Mesodermal cell (in vitro differentiated cells): ENCODE measurements around the gene CHST11.

Source experiments
- H3K27ac ChIP-seq: 2 replicates; pipeline ENCODE4 v1.7.0; 2013; ENCODE audit warnings: mild to moderate bottlenecking, low read depth, low read length, moderate library complexity; ENCODE audit not compliant: severe bottlenecking
- H3K36me3 ChIP-seq: 2 replicates; pipeline ENCODE4 v1.7.1; 2013; ENCODE audit warnings: mild to moderate bottlenecking, low read length, moderate library complexity; ENCODE audit not compliant: control insufficient read depth, insufficient read depth
- H3K4me1 ChIP-seq: one replicate; pipeline ENCODE4 v1.7.1; 2013; ENCODE audit warnings: mild to moderate bottlenecking, low read length; ENCODE audit not compliant: insufficient read depth, control insufficient read depth, poor library complexity, severe bottlenecking
- H3K4me3 ChIP-seq: 2 replicates; pipeline ENCODE4 v1.7.0; 2013; ENCODE audit warnings: low read length, control low read depth, mild to moderate bottlenecking; ENCODE audit not compliant: insufficient read depth, poor library complexity, severe bottlenecking; ENCODE audit errors: extremely low read depth
- H3K9me3 ChIP-seq: 2 replicates; pipeline ENCODE4 v1.7.1; 2013; ENCODE audit warnings: mild to moderate bottlenecking, low read length, moderate library complexity; ENCODE audit not compliant: control insufficient read depth
- WGBS, 2 experiments: methylation state at CpG; one replicate each; pipeline ENCODE4 v1.1.5; 2013; ENCODE audit warnings: missing lambda C conversion rate in 2 of 2; ENCODE audit not compliant: insufficient coverage in 2 of 2; 5-methylcytosine and 5-hydroxymethylcytosine counted together

The CHST11 gene

DNA sequence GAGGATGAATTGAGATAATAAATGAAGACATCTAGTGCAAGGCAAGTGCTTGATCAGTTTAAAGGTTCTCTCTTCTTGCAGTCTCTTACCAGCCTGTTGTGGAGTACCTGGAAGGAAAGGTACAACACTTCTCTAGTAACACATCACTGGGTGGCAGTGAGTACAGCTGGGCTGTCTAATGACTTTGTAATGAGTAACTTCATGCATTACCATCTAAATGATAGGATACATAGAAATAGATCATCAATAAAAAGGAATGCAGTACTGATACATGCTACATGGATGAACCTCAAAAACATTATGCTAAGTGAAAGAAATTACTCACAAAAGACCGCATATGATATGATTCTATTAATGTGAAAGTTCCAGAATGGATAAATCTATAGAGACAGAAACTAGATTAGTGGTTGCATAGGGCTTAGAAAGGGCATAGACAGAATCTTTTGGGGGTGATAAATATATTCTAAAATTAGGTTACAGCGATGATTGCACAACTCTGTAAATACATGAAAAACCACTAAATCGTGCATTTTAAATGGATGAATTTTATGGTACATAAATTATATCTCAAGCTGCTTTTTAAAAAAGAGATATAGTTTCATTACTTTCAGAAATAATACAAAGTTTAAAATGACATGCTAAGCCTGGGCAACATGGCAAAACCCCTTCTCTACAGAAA, 224.4 kb downstream of the CHST11 start:
- H3K27ac ChIP-seq, result no peak overlapping the region
- no peak overlapping the region for H3K4me3 ChIP-seq
- no peaks in the 10 kb centered on the region for H3K36me3 ChIP-seq
- WGBS, 2 experiments, result no CpG with 5 or more reads among the region's 3 CpGs
- H3K4me1 ChIP-seq, result no peaks in the 10 kb centered on the region
- no peaks in the 10 kb centered on the region for H3K9me3 ChIP-seq

DNA sequence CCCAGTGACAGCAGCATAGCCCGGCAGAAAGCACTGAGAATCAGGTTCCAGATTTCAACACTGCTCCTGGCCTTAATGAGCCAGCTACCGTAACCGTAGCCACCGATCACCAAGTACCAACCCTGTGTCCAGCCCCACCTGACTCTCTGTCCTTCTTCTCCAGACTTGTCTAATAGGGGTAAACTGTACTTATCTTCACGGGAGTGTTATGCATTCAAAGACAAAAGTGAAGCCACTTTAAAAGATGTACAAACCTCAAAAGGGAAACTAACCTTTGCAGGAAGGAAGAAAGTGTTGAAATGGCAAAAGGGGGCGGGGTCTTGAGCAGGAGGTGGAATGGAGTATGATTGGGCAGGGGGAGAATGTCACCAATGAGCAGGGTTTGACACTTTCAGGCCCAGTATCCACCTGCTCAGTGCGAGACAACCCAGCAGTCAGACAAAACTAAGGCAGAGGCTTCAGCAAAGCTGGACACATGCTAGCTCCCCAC, 226.1 kb downstream of the CHST11 start:
- Histone ChIP-seq H3K27ac (no peak overlapping the region), H3K9me3 (no peaks in the 10 kb centered on the region), H3K4me1 (no peaks in the 10 kb centered on the region), H3K4me3 (no peak overlapping the region), H3K36me3 (no peaks in the 10 kb centered on the region)
- WGBS, 2 experiments, result 96 to 97% methylated on average over 5 to 6 of the region's 7 CpGs

DNA sequence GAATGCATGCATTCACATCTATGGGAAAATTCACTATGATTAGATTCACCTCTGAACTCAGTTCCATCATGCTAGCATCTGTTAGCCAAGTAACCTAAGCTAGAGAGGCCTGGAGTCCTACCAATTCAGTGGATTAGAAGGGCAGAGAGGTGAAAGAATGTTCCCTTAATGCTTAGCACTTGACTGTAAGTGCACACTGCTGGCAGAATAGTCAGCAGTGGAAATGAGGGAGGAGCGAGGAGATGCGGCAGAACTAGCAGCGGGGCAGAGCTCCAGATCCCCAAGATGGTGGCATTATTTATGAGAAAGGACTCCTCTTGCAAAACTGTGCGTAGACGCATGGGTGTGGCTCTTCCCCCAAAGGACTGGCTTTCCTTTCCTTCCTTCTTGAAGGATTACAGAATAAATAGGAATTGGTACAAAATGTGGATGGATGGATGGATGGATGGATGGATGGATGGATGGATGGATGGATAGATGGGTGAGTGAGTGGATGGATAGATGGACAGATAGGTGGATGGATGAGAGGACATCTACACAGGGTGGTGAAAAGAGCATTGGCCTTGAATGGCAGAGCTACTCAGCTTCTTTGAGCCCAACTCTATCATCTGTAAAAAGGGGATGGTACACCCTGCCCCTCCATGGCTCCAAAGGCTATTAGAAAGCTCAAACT, 227.2 kb downstream of the CHST11 start:
- 80 to 91% methylated on average over 3 to 5 of the region's 5 CpGs for WGBS, 2 experiments
- no peaks in the 10 kb centered on the region for H3K4me1 ChIP-seq
- H3K9me3 ChIP-seq, result no peaks in the 10 kb centered on the region
- no peak overlapping the region for H3K4me3 ChIP-seq
- H3K27ac ChIP-seq, result no peak overlapping the region
- no peaks in the 10 kb centered on the region for H3K36me3 ChIP-seq

DNA sequence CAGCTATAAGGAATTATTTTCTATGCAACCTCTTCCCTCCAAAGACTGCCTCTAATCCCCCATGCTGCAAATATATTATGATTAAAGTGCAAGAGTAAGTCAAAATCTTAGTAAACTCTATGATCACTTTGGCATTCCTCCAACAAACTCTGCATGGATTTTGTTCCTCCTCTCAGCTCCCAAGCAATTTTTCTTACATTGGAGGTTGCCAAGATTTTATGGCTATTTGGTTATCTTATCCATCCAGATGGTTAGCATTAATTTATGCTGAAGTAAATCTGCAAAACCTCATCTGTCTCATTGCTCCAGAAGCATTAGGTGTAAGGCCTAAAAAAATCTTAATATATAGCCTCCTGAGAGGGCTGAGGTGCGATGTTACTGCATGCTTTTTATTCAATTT, 228.1 kb downstream of the CHST11 start:
- no peaks in the 10 kb centered on the region for H3K9me3 ChIP-seq
- no peaks in the 10 kb centered on the region for H3K36me3 ChIP-seq
- H3K27ac ChIP-seq, result no peak overlapping the region
- H3K4me3 ChIP-seq, result no peak overlapping the region
- no peaks in the 10 kb centered on the region for H3K4me1 ChIP-seq
- WGBS, 2 experiments, result no CpG with 5 or more reads among the region's 1 CpG

DNA sequence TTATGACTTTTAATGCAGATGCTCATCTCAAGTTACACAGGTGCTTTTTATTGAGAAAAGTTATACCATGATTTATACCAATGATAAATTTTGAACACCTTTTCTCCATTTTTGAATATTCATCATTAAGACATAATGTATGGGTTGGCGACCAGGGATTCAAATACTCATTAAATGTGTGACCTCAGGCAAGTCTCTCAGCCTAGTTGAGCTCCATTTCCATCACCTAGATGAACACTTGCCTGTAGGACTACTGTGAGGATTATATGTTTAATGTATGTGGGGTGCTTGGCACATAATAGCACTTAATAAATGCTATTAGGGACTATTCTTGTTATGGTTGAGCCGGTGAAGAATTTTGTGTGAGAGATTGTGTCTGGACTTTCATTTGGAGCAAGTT, 228.6 kb downstream of the CHST11 start:
- no peak overlapping the region for H3K27ac ChIP-seq
- no peaks in the 10 kb centered on the region for H3K9me3 ChIP-seq
- no peak overlapping the region for H3K4me3 ChIP-seq
- no peaks in the 10 kb centered on the region for H3K36me3 ChIP-seq
- H3K4me1 ChIP-seq, result no peaks in the 10 kb centered on the region
- WGBS, 2 experiments, result 86 to 100% methylated on average over 1 of the region's 2 CpGs

DNA sequence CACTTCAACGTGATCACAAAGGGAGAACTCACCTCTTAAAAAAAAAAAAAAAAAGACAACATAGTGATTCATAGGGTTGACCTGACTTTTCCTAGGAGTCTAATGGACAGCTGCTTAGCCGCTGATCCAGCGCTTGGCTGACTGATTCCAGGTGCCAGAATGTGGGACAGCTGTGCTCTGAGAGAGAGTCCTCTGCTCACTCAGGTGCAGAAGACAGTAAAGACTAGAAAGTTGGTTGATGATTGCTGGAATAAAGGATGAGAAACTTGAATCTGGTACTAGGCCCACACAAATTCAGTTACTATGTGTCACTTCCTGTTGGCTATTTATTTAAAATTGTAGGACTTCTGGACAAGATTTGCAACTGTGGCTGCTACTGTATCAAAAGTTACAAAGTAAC, 229.4 kb downstream of the CHST11 start:
- Histone ChIP-seq H3K4me1 (no peaks in the 10 kb centered on the region), H3K9me3 (no peaks in the 10 kb centered on the region), H3K36me3 (no peaks in the 10 kb centered on the region), H3K4me3 (no peak overlapping the region), H3K27ac (no peak overlapping the region)
- WGBS, 2 experiments, result 64 to 75% methylated on average over 2 of the region's 3 CpGs

DNA sequence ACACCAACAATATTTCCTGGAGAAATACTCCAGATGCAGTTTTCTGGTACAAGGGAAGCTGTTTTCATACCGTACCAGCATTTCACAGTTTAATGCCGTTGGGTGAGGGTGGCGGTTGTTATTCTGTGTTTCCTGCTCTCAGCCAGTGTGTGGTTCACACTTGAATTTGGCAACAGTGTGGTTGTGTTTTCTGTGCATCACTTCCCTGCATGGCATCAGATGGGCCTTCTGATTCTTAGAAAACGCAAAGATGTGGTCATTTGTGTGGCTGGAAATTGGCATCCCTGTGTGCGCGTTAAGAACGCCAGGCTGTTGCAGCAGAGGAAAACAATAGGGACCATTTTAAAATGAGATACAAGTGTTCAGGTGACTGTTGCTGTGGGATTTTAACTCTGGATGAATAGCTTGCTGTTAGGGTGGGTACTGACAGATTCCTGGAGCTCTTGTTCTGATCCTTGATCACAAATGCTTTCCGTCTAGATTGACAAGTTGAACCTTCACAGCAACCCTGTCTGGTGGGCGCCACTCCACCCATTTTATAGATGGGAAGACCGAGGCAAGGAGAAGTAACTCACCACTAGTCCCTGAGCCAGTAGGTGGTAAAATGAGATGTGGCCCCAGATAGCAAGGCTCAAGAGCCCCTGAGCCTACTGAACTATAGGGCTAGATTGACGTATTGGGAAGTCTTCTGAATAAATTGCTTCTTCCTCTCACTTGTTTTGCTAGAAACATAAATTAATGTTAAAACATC, 231.2 kb downstream of the CHST11 start:
- Histone ChIP-seq H3K36me3 (no peaks in the 10 kb centered on the region), H3K9me3 (peaks cover 3% of the 10 kb centered on the region), H3K27ac (no peak overlapping the region), H3K4me1 (no peaks in the 10 kb centered on the region), H3K4me3 (no peak overlapping the region)
- WGBS, 2 experiments, result 92 to 95% methylated on average over 9 to 10 of the region's 11 CpGs

DNA sequence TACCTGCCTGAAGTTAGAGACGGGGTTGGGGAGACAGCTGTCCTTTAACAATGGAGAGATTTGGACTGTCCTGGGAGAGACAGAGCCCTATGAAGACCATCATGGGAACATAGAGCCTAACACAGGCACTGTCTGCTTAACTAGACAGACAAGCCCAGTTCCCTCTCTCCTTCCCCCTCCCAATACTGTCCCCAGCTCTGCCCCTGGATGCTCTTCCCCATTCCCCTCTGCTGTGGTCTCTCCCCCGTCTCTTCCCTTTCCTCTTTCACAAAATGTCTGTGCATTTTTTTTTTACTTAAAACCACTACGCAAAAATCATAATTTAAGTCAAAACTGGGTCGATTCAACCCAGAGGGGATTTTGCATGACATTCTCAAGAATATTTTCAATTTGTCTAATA, 232.9 kb downstream of the CHST11 start:
- WGBS, 2 experiments, result 96 to 100% methylated on average over 3 to 4 of the region's 4 CpGs
- H3K36me3 ChIP-seq, result no peaks in the 10 kb centered on the region
- no peak overlapping the region for H3K27ac ChIP-seq
- H3K4me3 ChIP-seq, result no peak overlapping the region
- H3K4me1 ChIP-seq, result no peaks in the 10 kb centered on the region
- peaks cover 8% of the 10 kb centered on the region for H3K9me3 ChIP-seq

DNA sequence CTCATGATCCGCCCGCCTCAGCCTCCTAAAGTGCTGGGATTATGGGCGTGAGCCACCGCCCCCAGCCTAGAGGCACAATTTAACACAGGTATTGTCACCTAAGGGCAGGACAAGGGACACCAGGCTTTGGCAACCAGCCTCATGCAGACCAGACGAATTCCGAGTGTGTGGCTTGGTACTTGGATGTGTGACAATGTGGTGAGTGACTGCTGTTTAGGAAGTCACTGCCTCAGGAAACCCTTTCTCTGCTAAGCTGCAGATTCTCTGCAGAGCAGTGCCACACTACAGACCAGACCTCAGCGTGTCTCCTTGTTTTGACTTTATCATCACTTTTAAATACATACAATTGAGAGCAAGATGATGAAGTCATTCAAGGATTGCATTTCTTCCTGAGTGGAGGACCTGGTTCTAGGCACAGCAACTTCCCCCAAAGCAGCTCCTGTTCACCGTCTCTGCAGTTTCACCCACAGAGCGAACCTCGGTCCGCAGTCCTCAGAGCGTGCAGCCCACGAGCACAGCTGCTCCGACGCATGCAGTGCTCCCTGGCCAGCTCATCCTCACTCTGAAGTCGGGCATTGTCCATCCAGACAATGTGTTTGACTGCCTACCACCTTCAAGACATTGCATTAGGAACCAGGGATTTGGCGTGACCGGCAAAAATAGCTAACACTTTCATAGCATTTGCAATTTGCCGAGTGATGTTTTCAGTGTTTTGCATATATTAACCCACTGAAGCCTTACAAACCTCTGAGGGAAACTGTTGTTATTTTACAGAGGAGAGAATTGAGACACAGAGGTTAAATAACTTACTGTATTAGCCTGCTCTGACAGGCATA, 235.2 kb downstream of the CHST11 start:
- WGBS, 2 experiments, result 98 to 99% methylated on average over 14 to 18 of the region's 19 CpGs
- peaks cover 8% of the 10 kb centered on the region for H3K9me3 ChIP-seq
- H3K27ac ChIP-seq, result no peak overlapping the region
- no peak overlapping the region for H3K4me3 ChIP-seq
- H3K4me1 ChIP-seq, result no peaks in the 10 kb centered on the region
- no peaks in the 10 kb centered on the region for H3K36me3 ChIP-seq

DNA sequence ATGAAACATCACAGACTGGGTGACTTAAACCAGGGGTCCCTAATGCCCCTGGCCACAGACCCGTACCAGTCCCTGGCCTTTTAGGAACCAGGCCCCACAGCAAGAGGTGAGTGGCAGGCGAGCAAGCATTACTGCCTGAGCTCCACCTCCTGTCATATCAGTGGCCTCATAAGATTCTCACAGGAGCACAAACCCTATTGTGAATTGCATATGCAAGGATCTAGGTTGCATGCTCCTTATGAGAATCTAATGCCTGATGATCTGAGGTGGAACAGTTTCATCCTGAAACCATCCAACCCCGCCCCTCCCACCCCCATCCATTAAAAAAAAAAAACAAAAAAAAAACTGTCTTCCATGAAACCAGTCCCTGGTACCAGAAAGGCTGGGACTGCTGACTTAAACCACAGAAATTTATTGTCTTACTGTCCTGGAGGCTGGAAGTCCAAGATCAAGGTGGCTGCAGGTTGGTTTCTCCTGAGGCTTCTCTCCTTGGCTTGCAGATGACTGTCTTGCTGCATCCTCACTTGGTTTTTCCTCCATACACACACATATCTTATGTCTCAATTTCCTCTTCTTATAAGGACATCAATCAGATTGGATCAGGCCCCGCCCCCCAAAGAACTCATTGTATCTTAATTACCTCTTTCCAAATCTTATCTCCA, 235.9 kb downstream of the CHST11 start:
- no peaks in the 10 kb centered on the region for H3K4me1 ChIP-seq
- WGBS, 2 experiments, result 66 to 89% methylated on average over 2 to 3 of the region's 4 CpGs

More for the DNA sequence above, 235.9 kb downstream of the CHST11 start:
- no peaks in the 10 kb centered on the region for H3K36me3 ChIP-seq
- no peak overlapping the region for H3K27ac ChIP-seq
- H3K9me3 ChIP-seq, result peaks cover 8% of the 10 kb centered on the region
- H3K4me3 ChIP-seq, result no peak overlapping the region
